H1 (cell line): Measurements from ENCODE around the gene FCMR. TPM values are rescaled to one million over a fixed set of nuclear protein-coding genes. Genes with fewer than 3 reads are reported as not detected.
A peak's percentile ranks its signal among the peaks of the same experiment; 100 is the strongest.
"Not testable (repeated sequence)": the region's sequence is repeated elsewhere in the genome, so short reads cannot be mapped to it uniquely, and the experiment has no call there.

ENCODE experiments used
- CTCF ChIA-PET: fragments of 300-600 bp; sonication (Branson Sonifier 250); formaldehyde crosslinking; loops from one replicate; lab custom pipeline; 2021; ENCODE audit not compliant: partially characterized antibody; lab: Charles Lee
- POLR2A ChIA-PET: fragments of 300-600 bp; sonication (Branson Sonifier 250); formaldehyde crosslinking; loops from one replicate; lab custom pipeline; 2021; ENCODE audit warnings: inconsistent platforms; ENCODE audit not compliant: partially characterized antibody; lab: Charles Lee
- DNase-seq, 2 experiments: peaks; one replicate each; pipeline versions ENCODE4 v3.0.0 to v3.0.0-alpha.2; 2010 to 2022; ENCODE audit warnings: low spot score in 2 of 2, low read depth in 1 of 2, mixed read lengths in 1 of 2
- FAIRE-seq: peaks from 2 replicates; lab custom pipeline; 2011; peaks lifted over from hg19 to GRCh38; lab: Jason Lieb, UNC
- H2AFZ ChIP-seq: 2 replicates; pipeline ENCODE4 v1.8.1; 2012; ENCODE audit warnings: low read length, inconsistent platforms
- H2AK5ac ChIP-seq: 2 replicates; pipeline ENCODE4 v1.6.1; 2013; ENCODE audit warnings: low read depth, low read length
- H2BK120ac ChIP-seq: replicated peaks from 2 replicates; pipeline ENCODE3; 2013; ENCODE audit warnings: low read depth, low read length, inconsistent platforms
- H2BK12ac ChIP-seq: 2 replicates; pipeline ENCODE4 v1.6.1; 2013; ENCODE audit warnings: low read depth, low read length
- H2BK15ac ChIP-seq: 2 replicates; pipeline ENCODE4 v1.6.1; 2013; ENCODE audit warnings: low read length
- H2BK20ac ChIP-seq: 2 replicates; pipeline ENCODE4 v1.6.1; 2013; ENCODE audit warnings: low read length
- H2BK5ac ChIP-seq: 2 replicates; pipeline ENCODE4 v1.6.1; 2013; ENCODE audit warnings: low read depth, low read length
- H3K14ac ChIP-seq: 2 replicates; pipeline ENCODE4 v1.6.1; 2013; ENCODE audit warnings: inconsistent platforms; ENCODE audit not compliant: insufficient read length
- H3K18ac ChIP-seq: 2 replicates; pipeline ENCODE4 v1.6.1; 2013; ENCODE audit warnings: low read length; ENCODE audit errors: extremely low read depth
- H3K23ac ChIP-seq: 2 replicates; pipeline ENCODE4 v1.6.1; 2013; ENCODE audit warnings: inconsistent platforms; ENCODE audit not compliant: insufficient read length
- H3K23me2 ChIP-seq: 2 replicates; pipeline ENCODE4 v1.6.1; 2013; ENCODE audit warnings: low read depth, low read length
- H3K27ac ChIP-seq: 2 replicates; pipeline ENCODE4 v1.6.1; 2011; ENCODE audit warnings: low read depth, low read length, inconsistent platforms
- H3K27me3 ChIP-seq, 4 experiments: replicated peaks in 1 of 4; 1 replicate in 1 of 4; 2 replicates in 3 of 4; pipeline versions ENCODE4 v1.6.1 to v1.8.1; 2011 to 2013; ENCODE audit warnings: low read length in 3 of 4, mild to moderate bottlenecking in 3 of 4, inconsistent platforms in 2 of 4, mixed read lengths in 2 of 4, moderate library complexity in 1 of 4; ENCODE audit not compliant: control insufficient read depth in 3 of 4, insufficient read depth in 3 of 4; ENCODE audit errors: extremely low read depth in 1 of 4
- H3K36me3 ChIP-seq, 4 experiments: 2 replicates each; pipeline versions ENCODE4 v1.6.1 to v1.8.1; 2011 to 2013; ENCODE audit warnings: mild to moderate bottlenecking in 4 of 4, low read length in 3 of 4, moderate library complexity in 2 of 4, control low read depth in 1 of 4, inconsistent platforms in 1 of 4; ENCODE audit not compliant: insufficient read depth in 4 of 4, control insufficient read depth in 2 of 4
- H3K4ac ChIP-seq: replicated peaks from 2 replicates; pipeline ENCODE3; 2013; ENCODE audit warnings: low read length, low read depth, mixed read lengths, inconsistent platforms; ENCODE audit not compliant: insufficient read length
- H3K4me1 ChIP-seq, 4 experiments: replicated peaks in 1 of 4; 1 replicate in 1 of 4; 2 replicates in 3 of 4; pipeline versions ENCODE4 v1.6.1 to v1.8.1; 2011 to 2013; ENCODE audit warnings: low read length in 3 of 4, inconsistent platforms in 2 of 4, mixed read lengths in 1 of 4; ENCODE audit not compliant: insufficient read depth in 4 of 4, control insufficient read depth in 3 of 4
- H3K4me2 ChIP-seq, 2 experiments: 2 replicates each; pipeline versions ENCODE4 v1.6.1 to v1.8.1; 2011 to 2013; ENCODE audit warnings: low read depth in 2 of 2, low read length in 2 of 2, control low read depth in 1 of 2, inconsistent platforms in 1 of 2, mild to moderate bottlenecking in 1 of 2; ENCODE audit not compliant: insufficient read depth in 1 of 2
- H3K4me3 ChIP-seq, 4 experiments: fragments of 200-600, 300-600 bp in 1 of 4; sonication (generic), shearing (Covaris generic), sonication (Bioruptor Twin) in 1 of 4; 2 replicates each; pipeline versions ENCODE4 v1.5.1 to v1.8.1; 2011 to 2016; ENCODE audit warnings: low read length in 4 of 4, low read depth in 3 of 4, control low read depth in 2 of 4, inconsistent platforms in 2 of 4, mild to moderate bottlenecking in 2 of 4, mixed read lengths in 1 of 4, moderate library complexity in 1 of 4; ENCODE audit not compliant: insufficient read depth in 2 of 4; ENCODE audit errors: extremely low read depth in 1 of 4
- H3K56ac ChIP-seq: replicated peaks from 2 replicates; pipeline ENCODE3; 2013; ENCODE audit warnings: low read depth, mild to moderate bottlenecking, mixed read lengths, low read length, inconsistent platforms; ENCODE audit not compliant: insufficient read length
- H3K79me1 ChIP-seq: 2 replicates; pipeline ENCODE4 v1.6.1; 2013; ENCODE audit warnings: low read depth, low read length, control low read depth
- H3K79me2 ChIP-seq, 2 experiments: 2 replicates each; pipeline versions ENCODE4 v1.6.1 to v1.8.1; 2012 to 2013; ENCODE audit warnings: low read length in 2 of 2, mild to moderate bottlenecking in 2 of 2, inconsistent platforms in 1 of 2; ENCODE audit not compliant: insufficient read depth in 2 of 2, control insufficient read depth in 1 of 2
- H3K9ac ChIP-seq, 4 experiments: replicated peaks in 1 of 4; 1 replicate in 1 of 4; 2 replicates in 3 of 4; pipeline versions ENCODE4 v1.6.1 to v1.8.1; 2011 to 2013; ENCODE audit warnings: low read depth in 3 of 4, low read length in 3 of 4, control low read depth in 2 of 4, mild to moderate bottlenecking in 2 of 4, moderate library complexity in 2 of 4, inconsistent platforms in 1 of 4; ENCODE audit errors: extremely low read depth in 1 of 4
- H3K9me3 ChIP-seq, 2 experiments: 2 replicates each; pipeline versions ENCODE4 v1.6.1 to v1.8.1; 2012 to 2013; ENCODE audit warnings: mild to moderate bottlenecking in 2 of 2, moderate library complexity in 2 of 2, control low read depth in 1 of 2, inconsistent platforms in 1 of 2, low read depth in 1 of 2, low read length in 1 of 2, mixed read lengths in 1 of 2; ENCODE audit not compliant: insufficient read depth in 2 of 2
- H4K20me1 ChIP-seq, 2 experiments: replicated peaks in 1 of 2; 2 replicates each; pipeline versions ENCODE3 to v1.8.1; 2011 to 2013; ENCODE audit warnings: inconsistent platforms in 2 of 2, low read length in 2 of 2, mild to moderate bottlenecking in 1 of 2; ENCODE audit not compliant: insufficient read depth in 2 of 2, control insufficient read depth in 1 of 2
- H4K5ac ChIP-seq: 2 replicates; pipeline ENCODE4 v1.6.1; 2013; ENCODE audit warnings: low read length, low read depth, mixed read lengths, inconsistent platforms; ENCODE audit not compliant: insufficient read length
- H4K8ac ChIP-seq: 2 replicates; pipeline ENCODE4 v1.8.0; 2013; ENCODE audit warnings: mild to moderate bottlenecking, moderate library complexity, low read length, inconsistent platforms; ENCODE audit not compliant: insufficient read depth; ENCODE audit errors: extremely low read depth
- H4K91ac ChIP-seq: replicated peaks from 2 replicates; pipeline ENCODE3; 2013; ENCODE audit warnings: low read length, mixed read lengths, inconsistent platforms; ENCODE audit not compliant: insufficient read length
- WGBS, 2 experiments: shearing (Covaris generic) in 1 of 2; methylation state at CpG; one replicate each; pipeline versions ENCODE4 v1.1.6 to v1.1.7; 2013 to 2015; ENCODE audit warnings: low lambda C conversion rate in 2 of 2, mixed read lengths in 2 of 2, inconsistent platforms in 1 of 2, low coverage in 1 of 2, missing lambda C conversion rate in 1 of 2; ENCODE audit not compliant: insufficient replicate concordance in 2 of 2, insufficient coverage in 1 of 2, insufficient read length in 1 of 2; ENCODE audit errors: extremely low coverage in 1 of 2, missing lambda C conversion rate in 1 of 2; 5-methylcytosine and 5-hydroxymethylcytosine counted together
- polyA plus RNA-seq, 7 experiments: library from polyadenylated mRNA; depleted of rRNA in 3 of 7; stranded (reverse) in 5 of 7; unstranded in 2 of 7; fragments of >200 nt in 5 of 7; fragments of 200-250 nt in 2 of 7; gene quantifications; 1 replicate in 5 of 7; 2 replicates in 1 of 7; 4 replicates in 1 of 7; pipeline versions ENCODE4 v1.2.1 to v1.2.3, GENCODE V29; 2011 to 2013; ENCODE audit warnings: missing spikeins in 2 of 7, mixed read lengths in 2 of 7
- total RNA-seq: library from RNA; stranded (reverse); fragmentation: NEBNext Ultra II Directional; extraction: Animal tissue kit (Norgen Biotek cat#: 25700); gene quantifications from 2 replicates; pipeline ENCODE4 v1.2.1, GENCODE V29; 2021

Gene FCMR
- total and polyA plus RNA-seq, 2 of the 8 experiments (the other 6 are each of a cell fraction or from before 2014, with no cell fraction given), result 0.53 TPM; not detected in 1

DNA sequence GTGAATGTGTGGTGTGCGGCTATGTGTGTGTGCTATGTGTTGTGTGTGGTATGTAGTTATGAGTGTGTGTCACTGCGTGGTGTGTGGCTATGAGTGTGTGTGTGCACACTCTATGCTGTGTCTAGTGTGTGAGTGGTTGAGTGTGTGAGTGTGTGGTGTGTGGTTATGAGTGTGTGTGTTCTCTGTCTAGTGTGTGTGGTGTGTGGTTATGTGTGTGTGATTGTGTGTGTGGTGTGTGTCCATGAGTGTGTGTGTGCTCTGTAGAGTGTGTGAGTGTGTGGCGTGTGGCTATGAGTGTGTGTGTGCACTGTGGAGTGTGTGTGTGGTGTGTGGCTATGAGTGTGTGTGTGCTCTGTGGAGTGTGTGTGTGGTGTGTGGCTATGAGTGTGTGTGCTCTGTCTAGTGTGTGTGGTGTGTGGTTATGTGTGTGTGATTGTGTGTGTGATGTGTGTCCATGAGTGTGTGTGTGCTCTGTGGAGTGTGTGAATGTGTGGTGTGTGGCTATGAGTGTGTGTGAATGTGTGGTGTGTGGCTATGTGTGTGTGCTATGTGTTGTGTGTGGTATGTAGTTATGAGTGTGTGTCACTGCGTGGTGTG lies 2.3 kb upstream of the FCMR start:
- Histone ChIP-seq H2BK20ac (peak overlapping the region; percentile 3; the same call in 1 of the 2 replicates), H3K4ac (peak overlapping the region; percentile 63), H2BK5ac (peak overlapping the region; percentile 11; the same call in 1 of the 2 replicates), H3K9ac (peak overlapping the region in 1 of 4 experiments; percentile 69; a peak in 1 of 7 replicates), H4K20me1 (peaks cover 0 to 11% of the 10 kb centered on the region in 2 experiments), H4K8ac (peak overlapping the region; percentile 4; the same call in 1 of the 2 replicates), H4K91ac (peak overlapping the region; percentile 96), H2BK12ac (peak overlapping the region; percentile 53), H2BK15ac (peak overlapping the region; percentile 90), H3K56ac (peak overlapping the region; percentile 94), H3K23me2 (peaks cover 12% of the 10 kb centered on the region), H2AK5ac (peak overlapping the region; percentile 91)
- H2AFZ ChIP-seq, H3K27me3 ChIP-seq, H3K4me1 ChIP-seq, POLR2A ChIA-PET, H4K5ac ChIP-seq, H2BK120ac ChIP-seq, FAIRE-seq, H3K36me3 ChIP-seq, DNase-seq, H3K4me2 ChIP-seq, H3K27ac ChIP-seq, H3K14ac ChIP-seq, H3K4me3 ChIP-seq, H3K9me3 ChIP-seq, H3K79me1 ChIP-seq, H3K79me2 ChIP-seq, H3K18ac ChIP-seq, H3K23ac ChIP-seq: not testable (repeated sequence)
- WGBS, 2 experiments, result 90% methylated on average over 4 of the region's 4 CpGs; no CpG with 5 or more reads in 1 of the 2 experiments
- CTCF ChIA-PET, result interaction anchor here (1.2 to 13.8 kb wide), 4 partner anchors 5 to 65 kb away, joined by 4 to 226 read pairs (median 98); partner anchors contain the start of gene PIGR
